Smooth muscle cell of the pulmonary artery (primary cell): ENCODE results near the gene DPEP2. TPM values are rescaled to one million over a fixed set of nuclear protein-coding genes. Genes with fewer than 3 reads are reported as not detected.

ENCODE experiments used
- total RNA-seq: library from RNA; depleted of rRNA; stranded (reverse); fragments of >200 nt; gene quantifications from 2 replicates; pipeline ENCODE4 v1.2.3, GENCODE V29; 2014

DPEP2 gene, protein sequence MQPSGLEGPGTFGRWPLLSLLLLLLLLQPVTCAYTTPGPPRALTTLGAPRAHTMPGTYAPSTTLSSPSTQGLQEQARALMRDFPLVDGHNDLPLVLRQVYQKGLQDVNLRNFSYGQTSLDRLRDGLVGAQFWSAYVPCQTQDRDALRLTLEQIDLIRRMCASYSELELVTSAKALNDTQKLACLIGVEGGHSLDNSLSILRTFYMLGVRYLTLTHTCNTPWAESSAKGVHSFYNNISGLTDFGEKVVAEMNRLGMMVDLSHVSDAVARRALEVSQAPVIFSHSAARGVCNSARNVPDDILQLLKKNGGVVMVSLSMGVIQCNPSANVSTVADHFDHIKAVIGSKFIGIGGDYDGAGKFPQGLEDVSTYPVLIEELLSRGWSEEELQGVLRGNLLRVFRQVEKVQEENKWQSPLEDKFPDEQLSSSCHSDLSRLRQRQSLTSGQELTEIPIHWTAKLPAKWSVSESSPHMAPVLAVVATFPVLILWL
- not detected in 2 replicates for total RNA-seq

GRCh38 chr16:67998779-67999688 lies at the start of gene DPEP2:
Gene DPEP2, minus strand, starts transcription at chr16:67999484. Its CDS starts 6,272 bp downstream, at chr16:67993212.

GRCh38 chr16:68022728-68023537 lies 23.6 kb upstream of the DPEP2 start, which contains the start of the genes DDX28 and DUS2:
Gene DDX28, minus strand, starts transcription at chr16:68023232. Its CDS starts 30 bp downstream, at chr16:68023202.
Gene DUS2, plus strand, starts transcription at chr16:68023284. Its CDS starts 14,740 bp downstream, at chr16:68038024.

DNA sequence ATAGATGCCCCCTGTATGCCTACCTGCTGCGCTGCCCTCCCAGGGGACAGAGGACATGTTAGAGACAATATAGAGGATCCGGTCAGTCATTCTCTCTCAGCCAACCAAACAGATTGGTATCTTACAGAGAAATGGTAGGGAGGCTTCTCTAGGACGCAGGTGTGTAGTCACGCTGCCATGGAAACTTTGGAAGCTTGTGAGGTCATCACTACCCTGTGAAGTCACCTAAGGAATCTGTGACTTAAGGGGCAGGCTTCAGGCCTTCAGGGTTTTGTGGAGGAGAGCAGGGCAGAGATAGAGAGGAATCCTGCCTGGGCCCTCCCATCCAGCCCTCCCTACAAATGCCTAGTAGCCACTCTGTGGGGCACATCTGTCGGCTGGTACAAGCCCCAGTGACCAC lies 16.4 kb upstream of the DPEP2 start, which contains the start of gene DPEP2NB:
TSS of gene DPEP2NB (minus strand) at position 231 of the 400 bp plus-strand sequence. CDS start at position 90, 141 bp downstream.

GRCh38 chr16:67979955-67980678 lies 19.2 kb downstream of the DPEP2 start, which contains the start of gene DPEP3:
Gene DPEP3, minus strand, starts transcription at chr16:67980499. Its CDS starts 119 bp downstream, at chr16:67980380.

DNA sequence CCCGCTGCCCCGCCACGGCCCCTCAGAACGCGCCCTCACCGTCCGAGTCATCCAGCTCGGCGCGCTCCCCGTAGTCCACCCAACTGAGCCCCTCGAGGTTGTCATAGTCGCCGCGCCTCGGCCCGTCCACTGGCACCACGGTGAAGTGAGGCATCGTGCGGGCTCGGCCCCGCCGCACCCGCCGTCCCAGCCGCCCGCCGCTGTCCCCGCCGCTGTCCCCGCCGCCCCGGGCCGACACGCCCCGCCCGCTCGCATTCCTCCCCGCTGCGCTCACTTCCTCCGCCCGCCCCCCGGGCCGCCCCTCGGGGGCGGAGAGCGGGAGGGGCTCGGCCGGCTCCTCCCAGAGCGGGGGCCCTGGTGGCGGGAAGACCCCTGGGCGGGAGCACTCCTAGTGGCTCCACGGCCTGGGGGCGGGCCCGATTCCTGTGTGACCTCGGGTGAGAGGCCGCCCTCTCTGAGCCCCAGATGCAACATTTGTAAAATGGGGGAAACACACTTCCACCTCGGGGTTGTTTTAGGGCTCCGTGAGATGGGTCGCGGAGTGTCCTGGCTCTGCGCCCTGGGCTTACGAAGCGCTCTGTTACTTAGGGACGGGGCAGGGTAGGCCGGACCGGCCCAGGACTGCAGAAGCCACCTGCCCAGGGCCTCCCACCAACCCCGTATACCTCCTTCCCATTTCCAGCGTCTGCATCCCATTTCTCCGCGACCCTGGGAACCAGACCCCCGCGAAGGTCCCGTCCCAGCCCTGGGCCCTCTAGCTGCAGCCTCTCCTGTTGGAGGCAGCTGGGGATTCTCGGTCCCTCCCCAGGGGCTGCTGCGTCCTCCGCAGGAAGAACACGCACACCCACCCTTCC lies 30.7 kb downstream of the DPEP2 start, which contains the start of gene SLC12A4:
TSS of gene SLC12A4 (minus strand) at position 238 of the 854 bp plus-strand sequence. CDS start at position 154, 84 bp downstream.

DNA sequence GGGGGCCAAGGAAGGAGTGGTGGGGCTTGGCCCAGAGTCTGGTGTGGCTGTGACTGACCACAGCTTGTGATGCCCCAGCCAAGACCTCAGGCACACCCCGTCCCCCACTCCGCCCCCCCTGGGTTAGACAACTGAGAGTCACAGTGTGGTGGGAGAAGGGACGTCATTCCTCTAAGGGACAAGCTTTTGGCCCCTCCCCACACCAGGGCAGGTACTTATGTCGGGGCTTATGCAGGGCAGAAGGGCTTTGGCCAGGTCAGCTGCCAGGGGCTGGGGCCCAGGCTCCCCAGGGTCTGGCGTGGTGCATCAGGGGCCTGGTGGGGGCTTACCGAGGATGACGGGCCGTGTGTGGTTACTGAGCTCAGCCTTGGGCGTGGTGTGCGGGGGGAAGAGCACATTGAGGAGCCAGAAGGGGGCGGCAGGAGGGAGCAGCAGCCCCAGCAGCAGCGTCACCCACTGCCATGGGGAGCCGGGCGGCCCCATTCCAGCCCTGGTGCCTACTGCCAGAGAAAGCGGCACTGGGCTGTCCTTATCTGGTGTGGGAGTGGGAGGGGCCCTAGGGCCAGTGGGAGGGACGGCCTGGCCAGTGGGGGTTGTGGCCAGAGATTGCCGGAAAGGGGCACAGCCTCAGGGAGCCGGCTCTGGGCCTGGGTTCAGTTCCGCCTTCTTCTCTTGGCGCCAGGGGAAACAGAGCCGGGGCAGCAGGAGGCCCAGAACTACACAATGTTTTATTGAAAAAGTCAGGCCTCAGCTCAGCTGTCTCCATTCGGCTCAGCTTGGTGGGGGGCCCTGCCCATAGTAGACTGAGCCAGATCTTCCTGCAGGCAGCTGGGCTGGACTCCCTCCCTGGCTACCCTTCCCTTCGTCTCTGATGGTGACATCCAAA lies 55.4 kb downstream of the DPEP2 start, which contains the start of gene LCAT:
TSS of gene LCAT (minus strand) at position 502 of the 886 bp plus-strand sequence. CDS start at position 483, 19 bp downstream.

Other genes starting within 250 kb of the DPEP2 start
- 7.8 and 7.9 TPM in 2 replicates for gene RANBP10, start 192.9 kb downstream of the DPEP2 start, total RNA-seq
- 0.78 and 1.0 TPM in 2 replicates for gene TSNAXIP1, start 192.6 kb downstream of the DPEP2 start, total RNA-seq
- gene THAP11, start 157.2 kb downstream of the DPEP2 start, total RNA-seq: 41.7 and 43.2 TPM in 2 replicates
- 119 and 132 TPM in 2 replicates for gene NUTF2, start 152.6 kb downstream of the DPEP2 start, total RNA-seq
- 23.2 and 28.0 TPM in 2 replicates for gene CENPT, start 151.8 kb downstream of the DPEP2 start, total RNA-seq
- gene EDC4, start 126.4 kb downstream of the DPEP2 start, total RNA-seq: 61.3 and 82.1 TPM in 2 replicates
- not detected in 2 replicates for gene NRN1L, start 114.6 kb downstream of the DPEP2 start, total RNA-seq
- gene PSKH1, start 106.2 kb downstream of the DPEP2 start, total RNA-seq: 29.5 and 36.0 TPM in 2 replicates
- 0.30 and 0.85 TPM in 2 replicates for gene CTRL, start 67.6 kb downstream of the DPEP2 start, total RNA-seq
- gene PSMB10, start 62.6 kb downstream of the DPEP2 start, total RNA-seq: 31.5 and 33.7 TPM in 2 replicates
- 11.8 and 12.6 TPM in 2 replicates for gene LCAT, start 55.4 kb downstream of the DPEP2 start, total RNA-seq
- 152 and 170 TPM in 2 replicates for gene SLC12A4, start 30.8 kb downstream of the DPEP2 start, total RNA-seq
- gene DPEP3, start 19.0 kb downstream of the DPEP2 start, total RNA-seq: not detected in 2 replicates
- not detected in 2 replicates for gene DPEP2NB, start 16.4 kb upstream of the DPEP2 start, total RNA-seq
- 7.0 and 8.9 TPM in 2 replicates for gene DDX28, start 23.7 kb upstream of the DPEP2 start, total RNA-seq
- 15.8 and 18.9 TPM in 2 replicates for gene DUS2, start 23.8 kb upstream of the DPEP2 start, total RNA-seq
- 17.7 and 18.5 TPM in 2 replicates for gene NFATC3, start 85.9 kb upstream of the DPEP2 start, total RNA-seq
- gene ESRP2, start 236.6 kb upstream of the DPEP2 start, total RNA-seq: 0.07 TPM in 2 replicates
- 48.4 and 105 TPM in 2 replicates for gene PLA2G15, start 245.9 kb upstream of the DPEP2 start, total RNA-seq